ENCODE measurements around the gene OTOF. TPM values are rescaled to one million over a fixed set of nuclear protein-coding genes. Genes with fewer than 3 reads are reported as not detected.

Gene OTOF
- total and polyA plus RNA-seq, 2 of the 4 experiments (the other 2 are of a cell fraction) = 0.03 TPM; not detected in 1

DNA sequence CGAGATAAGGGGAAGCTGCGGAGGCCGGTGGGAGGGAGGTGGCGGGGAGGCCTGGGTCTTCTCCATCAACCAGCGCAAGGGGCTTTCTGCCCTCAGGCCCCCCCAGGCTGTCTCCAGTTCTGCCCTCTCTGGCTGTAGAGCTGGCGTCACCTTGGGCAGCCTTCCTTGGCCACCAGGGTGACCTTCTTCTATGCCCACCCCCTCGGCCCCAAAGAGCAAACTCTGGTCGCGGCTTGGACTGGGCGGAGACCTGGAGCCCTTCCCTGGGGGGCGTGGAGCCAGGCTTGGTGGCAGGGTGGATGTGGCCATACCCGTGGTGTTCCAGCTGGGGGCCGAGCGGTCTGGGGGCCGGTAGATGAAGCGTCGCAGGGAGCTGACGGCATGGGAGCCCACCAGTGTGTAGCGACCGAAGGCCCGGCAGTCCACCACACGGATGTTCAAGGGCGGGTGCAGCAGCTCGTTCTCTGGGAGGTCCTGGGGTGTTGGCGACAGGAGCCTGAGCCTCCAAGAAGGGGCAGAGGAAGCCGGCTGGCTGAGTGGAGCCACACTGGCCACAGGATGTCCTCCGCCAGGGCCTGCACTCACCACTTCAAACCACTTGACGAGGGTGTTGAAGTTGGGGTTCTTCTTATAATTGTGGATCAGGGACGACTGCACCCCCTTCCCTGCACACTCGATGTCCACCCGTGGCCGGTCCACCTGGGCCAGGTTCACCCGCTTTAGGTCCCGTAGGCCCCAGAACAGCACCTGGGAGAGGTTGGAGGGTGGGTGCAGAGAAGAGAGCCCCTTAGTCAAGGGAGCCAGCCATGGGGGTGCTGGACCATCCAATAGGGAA lies 4.9 kb downstream of the OTOF start:
- in situ Hi-C loops (cut with MboI; ENCODE audit: low sequenced_read_pairs) (no loop called here), intact Hi-C loops (cut with micrococcal nuclease) (no loop called here), dilution Hi-C loops (cut with HindIII; ENCODE audit: low sequenced_read_pairs, unreplicated experiment) (no loop called here)
- no peaks in the 10 kb centered on the region; the same call in 1 of the 2 replicates for H3K27me3 ChIP-seq (ENCODE audit: control insufficient read depth, insufficient read depth, low read length)
- no peak overlapping the region for H2AK5ac ChIP-seq (ENCODE audit: low read depth, low read length)
- no peak for ATAC-seq (ENCODE audit: low read depth)
- no peak overlapping the region for H4K5ac ChIP-seq (ENCODE audit: low read depth, low read length)
- H3K36me3 ChIP-seq (ENCODE audit: control insufficient read depth, insufficient read depth, low read length) = no peaks in the 10 kb centered on the region
- H3K4me3 ChIP-seq (ENCODE audit: insufficient read depth, low read depth, low read length) = no peak overlapping the region
- peaks cover 5% of the 10 kb centered on the region for H3K9me3 ChIP-seq (ENCODE audit: control insufficient read depth, insufficient read depth, low read length)
- no peak overlapping the region for H2BK120ac ChIP-seq (ENCODE audit: low read depth, low read length)
- H3K79me1 ChIP-seq (ENCODE audit: low read depth in 1 of 2, low read length in 2 of 2) = no peaks in the 10 kb centered on the region
- H3K4me2 ChIP-seq (ENCODE audit: low read depth, low read length) = no peak overlapping the region
- H3K4ac ChIP-seq (ENCODE audit: low read depth, low read length) = no peak overlapping the region
- ChIA-PET POLR2A (ENCODE audit: unreplicated experiment) (no interaction called here), CTCF (no interaction called here)
- no peak overlapping the region for H4K91ac ChIP-seq (ENCODE audit: insufficient read depth, low read depth, low read length)
- H3K4me1 ChIP-seq (ENCODE audit: control insufficient read depth, insufficient read depth, low read length) = no peaks in the 10 kb centered on the region
- no peak overlapping the region for H4K8ac ChIP-seq (ENCODE audit: low read depth in 2 of 2, low read length in 2 of 2)
- no peak overlapping the region for H3K9ac ChIP-seq (ENCODE audit: low read depth, low read length)
- no peak overlapping the region for H3K56ac ChIP-seq (ENCODE audit: extremely low read depth, insufficient read depth, low read length)
- no peak overlapping the region for H3K27ac ChIP-seq (ENCODE audit: insufficient read depth, low read length)
- DNase-seq = no peak
- WGBS, 2 experiments (ENCODE audit: extremely low coverage in 2 of 2, insufficient read length in 1 of 2) = 90% methylated on average over 12 of the region's 34 CpGs; no CpG with 5 or more reads in 1 of the 2 experiments
- H2BK15ac ChIP-seq (ENCODE audit: low read depth, low read length) = no peak overlapping the region
- H2BK20ac ChIP-seq (ENCODE audit: low read depth, low read length) = no peak overlapping the region
- H3K18ac ChIP-seq (ENCODE audit: low read depth, low read length) = no peak overlapping the region
- BruUV-seq (replicated peaks) = no TSS peak
- no peak for TF ChIP-seq CTCF (conservative IDR thresholded peaks at IDR 0.05; ENCODE audit: low read depth, low read length)
- no peak for TF ChIP-seq MXI1 (IDR thresholded peaks at IDR 0.05; ENCODE audit: borderline replicate concordance, low read depth, low read length)
- TF ChIP-seq BHLHE40 (IDR thresholded peaks at IDR 0.05; ENCODE audit: low read depth, low read length) = no peak
- TF ChIP-seq RCOR1 (IDR thresholded peaks at IDR 0.05; ENCODE audit: insufficient replicate concordance, low read length) = no peak
- TF ChIP-seq, protein P1, sequence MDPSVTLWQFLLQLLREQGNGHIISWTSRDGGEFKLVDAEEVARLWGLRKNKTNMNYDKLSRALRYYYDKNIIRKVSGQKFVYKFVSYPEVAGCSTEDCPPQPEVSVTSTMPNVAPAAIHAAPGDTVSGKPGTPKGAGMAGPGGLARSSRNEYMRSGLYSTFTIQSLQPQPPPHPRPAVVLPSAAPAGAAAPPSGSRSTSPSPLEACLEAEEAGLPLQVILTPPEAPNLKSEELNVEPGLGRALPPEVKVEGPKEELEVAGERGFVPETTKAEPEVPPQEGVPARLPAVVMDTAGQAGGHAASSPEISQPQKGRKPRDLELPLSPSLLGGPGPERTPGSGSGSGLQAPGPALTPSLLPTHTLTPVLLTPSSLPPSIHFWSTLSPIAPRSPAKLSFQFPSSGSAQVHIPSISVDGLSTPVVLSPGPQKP (IDR thresholded peaks at IDR 0.05; ENCODE audit: borderline replicate concordance, low read depth, low read length) = no peak
- no peak for TF ChIP-seq POLR2A (IDR thresholded peaks at IDR 0.05; ENCODE audit: low read depth, low read length)
- TF ChIP-seq, protein P2, sequence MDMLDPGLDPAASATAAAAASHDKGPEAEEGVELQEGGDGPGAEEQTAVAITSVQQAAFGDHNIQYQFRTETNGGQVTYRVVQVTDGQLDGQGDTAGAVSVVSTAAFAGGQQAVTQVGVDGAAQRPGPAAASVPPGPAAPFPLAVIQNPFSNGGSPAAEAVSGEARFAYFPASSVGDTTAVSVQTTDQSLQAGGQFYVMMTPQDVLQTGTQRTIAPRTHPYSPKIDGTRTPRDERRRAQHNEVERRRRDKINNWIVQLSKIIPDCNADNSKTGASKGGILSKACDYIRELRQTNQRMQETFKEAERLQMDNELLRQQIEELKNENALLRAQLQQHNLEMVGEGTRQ (IDR thresholded peaks at IDR 0.05; ENCODE audit: low read depth, low read length) = no peak
- TF ChIP-seq CEBPB (IDR thresholded peaks at IDR 0.05; ENCODE audit: low read depth, low read length) = no peak
- H3K14ac ChIP-seq (replicated peaks; ENCODE audit: low read depth, low read length) = no peak overlapping the region
- no peak overlapping the region for H2AFZ ChIP-seq (replicated peaks; ENCODE audit: low read length, poor library complexity)
- H3K9me1 ChIP-seq (ENCODE audit: insufficient read depth, low read length) = no peaks in the 10 kb centered on the region; the same call in 1 of the 2 replicates
- no peaks in the 10 kb centered on the region for H4K20me1 ChIP-seq (ENCODE audit: insufficient read depth, low read length)
- no peak overlapping the region for H2AK9ac ChIP-seq (replicated peaks; ENCODE audit: low read depth, low read length, poor library complexity)
- no peak overlapping the region for H3K23ac ChIP-seq (ENCODE audit: low read depth, low read length)
- no peak overlapping the region for H2BK5ac ChIP-seq (ENCODE audit: low read depth, low read length, poor library complexity, severe bottlenecking)
